Esophagus (tissue), 2 donors: Measurements from ENCODE around the gene CRIP3. TPM values are rescaled to one million over a fixed set of nuclear protein-coding genes. Genes with fewer than 3 reads are reported as not detected.

Experiments
- H3K27ac ChIP-seq, 2 donors: one replicate each; pipeline ENCODE4 v1.5.1; 2013; ENCODE audit warnings: low read depth in 2 of 2, mild to moderate bottlenecking in 2 of 2, inconsistent platforms in 1 of 2, low read length in 1 of 2, moderate library complexity in 1 of 2
- H3K27me3 ChIP-seq, 2 donors: one replicate each; pipeline ENCODE4 v1.6.1; 2013; ENCODE audit warnings: low read length in 2 of 2, control low read depth in 1 of 2, mild to moderate bottlenecking in 1 of 2; ENCODE audit not compliant: insufficient read depth in 2 of 2, control insufficient read depth in 1 of 2
- H3K36me3 ChIP-seq, 2 donors: one replicate each; pipeline ENCODE4 v1.6.1; 2013; ENCODE audit warnings: low read length in 1 of 2; ENCODE audit not compliant: control insufficient read depth in 2 of 2, insufficient read depth in 2 of 2
- H3K4me1 ChIP-seq, 2 donors: one replicate each; pipeline ENCODE4 v1.6.1; 2013; ENCODE audit warnings: low read length in 1 of 2; ENCODE audit not compliant: control insufficient read depth in 2 of 2, insufficient read depth in 2 of 2
- H3K4me3 ChIP-seq, 2 donors: one replicate each; pipeline ENCODE4 v1.5.1; 2013; ENCODE audit warnings: low read length in 2 of 2, mild to moderate bottlenecking in 2 of 2, low read depth in 1 of 2, moderate library complexity in 1 of 2
- H3K9me3 ChIP-seq, 2 donors: one replicate each; pipeline ENCODE4 v1.6.1; 2013; ENCODE audit warnings: mild to moderate bottlenecking in 2 of 2, low read depth in 1 of 2, low read length in 1 of 2, moderate library complexity in 1 of 2; ENCODE audit not compliant: control insufficient read depth in 2 of 2, insufficient read depth in 1 of 2
- WGBS, 2 donors: extraction: QIAGEN DNeasy Blood & Tissue Kit; methylation state at CpG; one replicate each; pipeline ENCODE4 v1.1.7; 2013; 5-methylcytosine and 5-hydroxymethylcytosine counted together
- polyA plus RNA-seq, 2 donors: library from polyadenylated mRNA; stranded (reverse); fragments of 200-250 nt; gene quantifications; one replicate each; pipeline ENCODE4 v1.2.3, GENCODE V29; 2013
- donor health status: healthy with polysubstance abuse.
- donor health status: Bipolar disorder and iron deficiency.

CRIP3 gene
- polyA plus RNA-seq, 2 donors = 0.40 to 1.2 TPM

- Histone ChIP-seq H3K36me3 (no peaks in the 10 kb centered on the region), H3K4me3 (peak overlapping the region in 1 of 2 donors; percentile 18), H3K9me3 (no peaks in the 10 kb centered on the region), H3K27ac (peak overlapping the region; percentile 11 to 17), H3K4me1 (peaks cover 3 to 4% of the 10 kb centered on the region in 2 donors), H3K27me3 (no peaks in the 10 kb centered on the region)
- 61 to 67% methylated on average over 10 of the region's 10 CpGs for WGBS, 2 donors
Observed at GRCh38 chr6:43268782-43269272, 39.8 kb downstream of the CRIP3 start.

- Histone ChIP-seq H3K4me1 (peaks cover 3 to 4% of the 10 kb centered on the region in 2 donors), H3K36me3 (no peaks in the 10 kb centered on the region), H3K4me3 (no peak overlapping the region), H3K27ac (peak overlapping the region; percentile 3 to 29), H3K27me3 (no peaks in the 10 kb centered on the region), H3K9me3 (no peaks in the 10 kb centered on the region)
- WGBS, 2 donors = 55 to 70% methylated on average over 3 of the region's 3 CpGs
Observed at GRCh38 chr6:43268355-43268700, 40.3 kb downstream of the CRIP3 start.

GRCh38 chr6:43267619-43268354 is 40.8 kb downstream of the CRIP3 start:
- H3K4me3 ChIP-seq = no peak overlapping the region
- WGBS, 2 donors = 59 to 87% methylated on average over 7 of the region's 7 CpGs
- peaks cover 3 to 4% of the 10 kb centered on the region in 2 donors for H3K4me1 ChIP-seq
- no peaks in the 10 kb centered on the region for H3K9me3 ChIP-seq
- peaks cover 0 to under 1% of the 10 kb centered on the region in 2 donors for H3K36me3 ChIP-seq
- H3K27me3 ChIP-seq = no peaks in the 10 kb centered on the region
- H3K27ac ChIP-seq = peak overlapping the region in 1 of 2 donors; percentile 29

GRCh38 chr6:43265564-43265963 is 43.1 kb downstream of the CRIP3 start:
- H3K4me3 ChIP-seq = no peak overlapping the region
- no peak overlapping the region for H3K27ac ChIP-seq
- no peaks in the 10 kb centered on the region for H3K27me3 ChIP-seq
- no peaks in the 10 kb centered on the region for H3K9me3 ChIP-seq
- H3K4me1 ChIP-seq = peaks cover 3 to 6% of the 10 kb centered on the region in 2 donors
- 88 to 93% methylated on average over 6 of the region's 6 CpGs for WGBS, 2 donors
- H3K36me3 ChIP-seq = peaks cover 0 to 1% of the 10 kb centered on the region in 2 donors

GRCh38 chr6:43264599-43265145 is 44.0 kb downstream of the CRIP3 start:
- Histone ChIP-seq H3K36me3 (peaks cover 0 to 1% of the 10 kb centered on the region in 2 donors), H3K4me3 (no peak overlapping the region), H3K4me1 (peaks cover 1 to 6% of the 10 kb centered on the region in 2 donors), H3K9me3 (no peaks in the 10 kb centered on the region), H3K27ac (no peak overlapping the region), H3K27me3 (no peaks in the 10 kb centered on the region)
- 84 to 86% methylated on average over 5 of the region's 5 CpGs for WGBS, 2 donors

- WGBS, 2 donors = 49 to 53% methylated on average over 12 of the region's 12 CpGs
- H3K4me1 ChIP-seq = peaks cover 0 to 2% of the 10 kb centered on the region in 2 donors
- H3K27ac ChIP-seq = no peak overlapping the region
- H3K4me3 ChIP-seq = no peak overlapping the region
- H3K36me3 ChIP-seq = peaks cover 0 to 1% of the 10 kb centered on the region in 2 donors
- H3K27me3 ChIP-seq = no peaks in the 10 kb centered on the region
- no peaks in the 10 kb centered on the region for H3K9me3 ChIP-seq
Observed at GRCh38 chr6:43263314-43264178, 45.1 kb downstream of the CRIP3 start.

GRCh38 chr6:43262780-43263313 is 45.8 kb downstream of the CRIP3 start:
- peaks cover 0 to 2% of the 10 kb centered on the region in 2 donors for H3K4me1 ChIP-seq
- H3K36me3 ChIP-seq = peaks cover 0 to 1% of the 10 kb centered on the region in 2 donors
- H3K4me3 ChIP-seq = no peak overlapping the region
- H3K27me3 ChIP-seq = no peaks in the 10 kb centered on the region
- no peak overlapping the region for H3K27ac ChIP-seq
- 87 to 90% methylated on average over 36 to 39 of the region's 39 CpGs for whole genome bisulfite sequencing, 2 donors
- H3K9me3 ChIP-seq = no peaks in the 10 kb centered on the region

- 75 to 79% methylated on average over 14 of the region's 14 CpGs for WGBS, 2 donors
- Histone ChIP-seq H3K27me3 (no peaks in the 10 kb centered on the region), H3K4me1 (peaks cover 0 to 2% of the 10 kb centered on the region in 2 donors), H3K36me3 (peaks cover 0 to 1% of the 10 kb centered on the region in 2 donors), H3K9me3 (no peaks in the 10 kb centered on the region), H3K4me3 (no peak overlapping the region), H3K27ac (no peak overlapping the region)
Observed at GRCh38 chr6:43262000-43262779, 46.4 kb downstream of the CRIP3 start.
